Stimulated activated CD8-positive, alpha-beta memory T cell treated with anti-CD3 and anti-CD28 coated beads, Interleukin-12 subunit alpha, Interleukin-12 subunit beta, amount 100 ng/mL, for 24 hours (primary cell): ENCODE measurements around the gene MYO1F.
"Not testable (repeated sequence)": the region's sequence is repeated elsewhere in the genome, so short reads cannot be mapped to it uniquely, and the experiment has no call there.

Experiments
- DNase-seq: peaks from one replicate; pipeline ENCODE4 v3.0.0-alpha.2; 2020; ENCODE audit errors: extremely low read depth

Gene MYO1F

GRCh38 chr19:8564866-8565265 is 12.4 kb downstream of the MYO1F start:
- not testable (repeated sequence) for DNase-seq

GRCh38 chr19:8561075-8561764 is 16.0 kb downstream of the MYO1F start:
- no peak for DNase-seq

GRCh38 chr19:8558325-8558724 is 18.9 kb downstream of the MYO1F start:
- DNase-seq, result no peak

GRCh38 chr19:8557642-8558238 is 19.5 kb downstream of the MYO1F start:
- DNase-seq, result no peak

GRCh38 chr19:8553729-8554128 is 23.5 kb downstream of the MYO1F start:
- DNase-seq, result not testable (repeated sequence)

- DNase-seq, result no peak
These were observed 24.4 kb downstream of the MYO1F start for GRCh38 chr19:8552810-8553209.

GRCh38 chr19:8550070-8550469 is 27.2 kb downstream of the MYO1F start:
- no peak for DNase-seq

GRCh38 chr19:8545743-8546142 is 31.5 kb downstream of the MYO1F start:
- DNase-seq, result no peak

- no peak for DNase-seq
These were observed 33.1 kb downstream of the MYO1F start for GRCh38 chr19:8544168-8544567.

GRCh38 chr19:8539621-8540149 is 37.6 kb downstream of the MYO1F start:
- DNase-seq, result no peak

- DNase-seq, result no peak
These were observed 40.1 kb downstream of the MYO1F start for GRCh38 chr19:8537099-8537498.

- DNase-seq, result no peak
These were observed 41.0 kb downstream of the MYO1F start for GRCh38 chr19:8536282-8536681.

- no peak for DNase-seq
These were observed 45.0 kb downstream of the MYO1F start for GRCh38 chr19:8532225-8532624.

GRCh38 chr19:8531470-8531869 is 45.8 kb downstream of the MYO1F start:
- no peak for DNase-seq

- no peak for DNase-seq
These were observed 47.1 kb downstream of the MYO1F start for GRCh38 chr19:8530061-8530679.

GRCh38 chr19:8529369-8530006 is 47.8 kb downstream of the MYO1F start:
- DNase-seq, result no peak

GRCh38 chr19:8528500-8528899 is 48.7 kb downstream of the MYO1F start:
- DNase-seq, result no peak

GRCh38 chr19:8526345-8527091 is 50.7 kb downstream of the MYO1F start:
- no peak for DNase-seq

GRCh38 chr19:8525401-8525684 is 51.9 kb downstream of the MYO1F start:
- no peak for DNase-seq

GRCh38 chr19:8519388-8519787 is 57.9 kb downstream of the MYO1F start:
- no peak for DNase-seq

- no peak for DNase-seq
These were observed 58.7 kb downstream of the MYO1F start for GRCh38 chr19:8518536-8518935.
